ENCODE data around the gene RNU2-63P. TPM values are rescaled to one million over a fixed set of nuclear protein-coding genes. Genes with fewer than 3 reads are reported as not detected.

RNU2-63P gene
- polyA plus RNA-seq (2011; rRNA removed) (not detected in 2 replicates), polyA minus RNA-seq (2011; rRNA and poly(A)+ RNA removed) (207 and 388 TPM in 2 replicates)

DNA sequence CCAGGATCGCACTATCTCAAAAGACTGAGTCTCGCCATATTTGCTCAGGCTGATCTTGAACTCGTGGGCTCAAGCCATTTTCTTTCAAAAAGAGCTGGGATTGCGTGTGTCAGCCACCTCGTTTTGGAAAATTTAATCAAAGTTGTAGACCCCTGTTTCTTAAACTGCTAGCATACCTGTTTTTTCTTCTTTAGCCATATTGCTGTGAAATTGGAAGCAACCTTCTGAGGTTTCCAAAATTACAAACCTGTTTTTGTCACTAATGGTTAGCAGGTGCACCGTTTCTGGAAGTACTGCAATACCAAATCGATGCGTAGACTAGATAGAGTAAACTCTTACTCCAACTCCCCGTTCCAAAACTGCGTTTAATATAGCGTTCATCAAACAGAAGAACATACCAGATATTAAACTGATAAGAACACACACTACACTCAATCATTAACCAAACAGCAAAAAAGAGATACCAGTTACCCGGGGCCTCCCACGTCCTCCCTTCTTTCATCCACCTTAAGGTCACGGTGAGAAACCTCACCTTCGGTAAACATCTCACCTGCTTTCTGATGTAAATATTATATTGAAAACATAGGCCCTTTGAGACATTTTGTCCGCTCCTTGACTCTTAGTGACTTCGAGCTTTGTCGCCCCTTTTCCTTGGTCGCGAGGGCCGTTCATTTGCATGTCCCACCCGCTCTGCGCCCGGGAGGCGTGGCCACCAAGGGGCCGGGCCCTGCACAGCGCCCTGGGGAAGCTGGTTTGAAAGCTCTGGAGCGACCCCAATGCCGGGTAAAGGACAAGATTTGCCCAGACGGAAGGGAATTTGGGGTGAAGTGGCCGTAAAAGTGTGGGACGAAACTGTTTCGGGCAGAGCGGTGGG lies at the start of gene RNU2-63P:
Gene RNU2-63P, minus strand, starts transcription at position 462 of the 874 bp plus-strand sequence.
- H3K27ac ChIP-seq (ENCODE audit: low read depth, low read length): peak within 1 kb of the TSS; percentile 47
- TF ChIP-seq, protein P1, sequence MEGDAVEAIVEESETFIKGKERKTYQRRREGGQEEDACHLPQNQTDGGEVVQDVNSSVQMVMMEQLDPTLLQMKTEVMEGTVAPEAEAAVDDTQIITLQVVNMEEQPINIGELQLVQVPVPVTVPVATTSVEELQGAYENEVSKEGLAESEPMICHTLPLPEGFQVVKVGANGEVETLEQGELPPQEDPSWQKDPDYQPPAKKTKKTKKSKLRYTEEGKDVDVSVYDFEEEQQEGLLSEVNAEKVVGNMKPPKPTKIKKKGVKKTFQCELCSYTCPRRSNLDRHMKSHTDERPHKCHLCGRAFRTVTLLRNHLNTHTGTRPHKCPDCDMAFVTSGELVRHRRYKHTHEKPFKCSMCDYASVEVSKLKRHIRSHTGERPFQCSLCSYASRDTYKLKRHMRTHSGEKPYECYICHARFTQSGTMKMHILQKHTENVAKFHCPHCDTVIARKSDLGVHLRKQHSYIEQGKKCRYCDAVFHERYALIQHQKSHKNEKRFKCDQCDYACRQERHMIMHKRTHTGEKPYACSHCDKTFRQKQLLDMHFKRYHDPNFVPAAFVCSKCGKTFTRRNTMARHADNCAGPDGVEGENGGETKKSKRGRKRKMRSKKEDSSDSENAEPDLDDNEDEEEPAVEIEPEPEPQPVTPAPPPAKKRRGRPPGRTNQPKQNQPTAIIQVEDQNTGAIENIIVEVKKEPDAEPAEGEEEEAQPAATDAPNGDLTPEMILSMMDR (IDR thresholded peaks at IDR 0.05; ENCODE audit: low read depth, low read length): no peak
- no peaks in the 10 kb centered on the region for H3K27me3 ChIP-seq (ENCODE audit: control insufficient read depth, insufficient read depth, low read length)
- DNase-seq (ENCODE audit: low read depth, low spot score): peak; percentile 84
- ChIA-PET POLR2A (interaction anchor here (0.6 to 1.2 kb wide), 3 partner anchors 22 to 39 kb away, joined by 4 to 6 read pairs (median 6); partner anchors contain the start of gene KRCC1), CTCF (interaction anchor here (0.6 to 0.8 kb wide), 2 partner anchors 32 to 44 kb away, joined by 3 read pairs; no protein-coding TSS in a partner anchor)
- H3K9me3 ChIP-seq (ENCODE audit: control insufficient read depth, insufficient read depth, low read length): peaks cover 5% of the 10 kb centered on the region
- H3K4me3 ChIP-seq (ENCODE audit: low read depth, low read length): peak within 1 kb of the TSS; percentile 74

DNA sequence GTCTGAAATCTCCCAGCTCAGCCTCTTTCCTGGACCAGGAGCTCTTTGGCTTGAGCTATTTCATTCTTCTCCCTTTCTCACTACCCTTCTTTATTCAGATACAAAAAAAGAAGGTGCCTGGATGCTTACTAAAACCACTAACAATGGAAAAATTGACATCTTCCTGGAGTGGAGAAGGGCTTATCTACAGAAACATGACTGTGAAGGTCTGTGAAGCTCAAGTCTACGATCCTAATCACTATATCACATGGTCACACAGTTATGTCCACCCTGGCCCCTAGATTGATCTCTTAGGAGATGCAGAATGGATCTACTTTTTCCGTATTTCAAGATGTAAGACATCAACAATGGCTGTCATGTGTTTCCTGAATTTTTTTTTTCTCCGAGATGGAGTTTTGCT lies 44.9 kb upstream of the RNU2-63P start:
- H3K4me3 ChIP-seq (ENCODE audit: low read depth, low read length): no peak overlapping the region
- H3K27me3 ChIP-seq (ENCODE audit: control insufficient read depth, insufficient read depth, low read length): peaks cover 4% of the 10 kb centered on the region
- no peaks in the 10 kb centered on the region for H3K9me3 ChIP-seq (ENCODE audit: control insufficient read depth, insufficient read depth, low read length)
- CTCF ChIA-PET: interaction anchor here (0.9 to 4.6 kb wide), 27 partner anchors 8 to 660 kb away, joined by 3 to 139 read pairs (median 6); partner anchors contain the start of gene THNSL2
- no peak for DNase-seq (ENCODE audit: low read depth, low spot score)
- TF ChIP-seq, protein P1 (IDR thresholded peaks at IDR 0.05; ENCODE audit: low read depth, low read length): no peak
- H3K27ac ChIP-seq (ENCODE audit: low read depth, low read length): no peak overlapping the region
- POLR2A ChIA-PET: no interaction called here

DNA sequence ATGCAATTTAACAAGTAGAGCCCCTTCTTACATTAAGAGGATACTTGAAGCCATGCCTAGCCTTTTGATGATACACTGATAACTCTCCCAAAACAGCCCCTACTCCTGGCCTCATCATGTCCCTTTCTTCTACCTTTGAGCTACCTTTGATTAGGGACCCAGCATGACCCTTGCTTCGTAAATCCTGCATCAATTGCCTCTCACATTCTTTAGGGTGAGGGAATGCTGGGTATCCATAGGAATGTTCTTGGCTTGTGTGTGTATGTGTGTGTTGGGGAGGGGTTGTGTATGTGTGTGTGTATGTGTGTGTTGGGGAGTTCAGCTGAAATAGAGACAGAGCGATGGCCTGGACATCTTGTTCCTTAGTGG lies 44.5 kb upstream of the RNU2-63P start:
- peaks cover 4% of the 10 kb centered on the region for H3K27me3 ChIP-seq (ENCODE audit: control insufficient read depth, insufficient read depth, low read length)
- H3K27ac ChIP-seq (ENCODE audit: low read depth, low read length): no peak overlapping the region
- TF ChIP-seq, protein P1 (IDR thresholded peaks at IDR 0.05; ENCODE audit: low read depth, low read length): no peak
- no peak overlapping the region for H3K4me3 ChIP-seq (ENCODE audit: low read depth, low read length)
- ChIA-PET CTCF (interaction anchor here (0.5 to 4.6 kb wide), 35 partner anchors 8 to 1270 kb away, joined by 3 to 139 read pairs (median 5); partner anchors contain the start of genes CD8A and THNSL2), POLR2A (no interaction called here)
- no peaks in the 10 kb centered on the region for H3K9me3 ChIP-seq (ENCODE audit: control insufficient read depth, insufficient read depth, low read length)
- DNase-seq (ENCODE audit: low read depth, low spot score): no peak

DNA sequence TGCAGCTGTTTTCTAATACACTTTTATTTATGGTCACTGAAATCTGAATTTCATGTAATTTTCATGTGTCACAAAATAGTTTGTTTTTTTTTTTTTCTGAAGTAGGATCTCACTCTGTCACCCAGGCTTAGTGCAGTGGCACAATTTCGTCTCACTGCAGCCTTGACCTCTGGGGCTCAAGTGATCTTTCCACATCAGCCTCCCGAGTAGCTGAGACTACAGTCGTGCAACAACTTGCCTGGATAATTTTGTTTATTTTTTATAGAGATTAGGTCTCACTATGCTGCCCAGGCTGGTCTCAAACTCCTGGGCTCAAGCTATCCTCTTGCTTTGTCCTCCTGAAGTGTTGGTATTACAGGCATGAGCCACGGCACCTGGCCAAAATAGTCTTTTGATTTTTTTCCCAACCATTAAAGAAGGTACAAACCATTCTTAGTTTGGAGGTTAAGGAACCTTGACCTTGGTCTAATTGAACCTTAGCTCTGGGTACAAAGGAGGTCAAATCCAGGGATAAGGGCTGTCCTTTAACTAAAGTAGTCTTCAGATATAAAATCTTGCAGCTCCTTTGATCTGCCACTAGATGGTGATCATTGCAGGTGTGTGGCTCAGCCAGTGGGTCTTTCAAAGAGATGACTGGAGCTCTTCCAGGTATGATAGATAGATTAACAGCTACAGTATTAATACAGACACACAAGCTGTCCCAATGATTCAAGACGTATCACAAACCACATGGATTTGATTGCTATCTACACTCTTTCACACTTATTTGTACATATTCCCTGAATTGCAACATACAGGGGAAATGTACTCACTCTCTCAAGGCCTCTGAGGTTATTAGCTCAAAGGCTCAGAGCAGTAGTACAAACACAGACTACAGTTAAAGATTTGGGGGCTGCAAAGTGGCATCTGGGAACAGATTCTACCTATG lies 43.9 kb upstream of the RNU2-63P start:
- H3K9me3 ChIP-seq (ENCODE audit: control insufficient read depth, insufficient read depth, low read length): no peaks in the 10 kb centered on the region
- DNase-seq (ENCODE audit: low read depth, low spot score): no peak
- H3K27ac ChIP-seq (ENCODE audit: low read depth, low read length): no peak overlapping the region
- POLR2A ChIA-PET: interaction anchor here (0.7 kb wide), 1 partner anchor 31 kb away, joined by 4 read pairs; no protein-coding TSS in a partner anchor
- TF ChIP-seq, protein P1 (IDR thresholded peaks at IDR 0.05; ENCODE audit: low read depth, low read length): peak; percentile 84
- CTCF ChIA-PET: interaction anchor here (0.5 to 4.6 kb wide), 44 partner anchors 9 to 1270 kb away, joined by 3 to 139 read pairs (median 5); partner anchors contain the start of genes CD8A, RNU2-63P and THNSL2
- H3K27me3 ChIP-seq (ENCODE audit: control insufficient read depth, insufficient read depth, low read length): peaks cover 4% of the 10 kb centered on the region
- H3K4me3 ChIP-seq (ENCODE audit: low read depth, low read length): no peak overlapping the region
